Measurements from ENCODE around the gene TM7SF3.
A peak's percentile ranks its signal among the peaks of the same experiment; 100 is the strongest.
"Not testable (repeated sequence)": the region's sequence is repeated elsewhere in the genome, so short reads cannot be mapped to it uniquely, and the experiment has no call there.

TM7SF3 gene, protein sequence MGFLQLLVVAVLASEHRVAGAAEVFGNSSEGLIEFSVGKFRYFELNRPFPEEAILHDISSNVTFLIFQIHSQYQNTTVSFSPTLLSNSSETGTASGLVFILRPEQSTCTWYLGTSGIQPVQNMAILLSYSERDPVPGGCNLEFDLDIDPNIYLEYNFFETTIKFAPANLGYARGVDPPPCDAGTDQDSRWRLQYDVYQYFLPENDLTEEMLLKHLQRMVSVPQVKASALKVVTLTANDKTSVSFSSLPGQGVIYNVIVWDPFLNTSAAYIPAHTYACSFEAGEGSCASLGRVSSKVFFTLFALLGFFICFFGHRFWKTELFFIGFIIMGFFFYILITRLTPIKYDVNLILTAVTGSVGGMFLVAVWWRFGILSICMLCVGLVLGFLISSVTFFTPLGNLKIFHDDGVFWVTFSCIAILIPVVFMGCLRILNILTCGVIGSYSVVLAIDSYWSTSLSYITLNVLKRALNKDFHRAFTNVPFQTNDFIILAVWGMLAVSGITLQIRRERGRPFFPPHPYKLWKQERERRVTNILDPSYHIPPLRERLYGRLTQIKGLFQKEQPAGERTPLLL

DNA sequence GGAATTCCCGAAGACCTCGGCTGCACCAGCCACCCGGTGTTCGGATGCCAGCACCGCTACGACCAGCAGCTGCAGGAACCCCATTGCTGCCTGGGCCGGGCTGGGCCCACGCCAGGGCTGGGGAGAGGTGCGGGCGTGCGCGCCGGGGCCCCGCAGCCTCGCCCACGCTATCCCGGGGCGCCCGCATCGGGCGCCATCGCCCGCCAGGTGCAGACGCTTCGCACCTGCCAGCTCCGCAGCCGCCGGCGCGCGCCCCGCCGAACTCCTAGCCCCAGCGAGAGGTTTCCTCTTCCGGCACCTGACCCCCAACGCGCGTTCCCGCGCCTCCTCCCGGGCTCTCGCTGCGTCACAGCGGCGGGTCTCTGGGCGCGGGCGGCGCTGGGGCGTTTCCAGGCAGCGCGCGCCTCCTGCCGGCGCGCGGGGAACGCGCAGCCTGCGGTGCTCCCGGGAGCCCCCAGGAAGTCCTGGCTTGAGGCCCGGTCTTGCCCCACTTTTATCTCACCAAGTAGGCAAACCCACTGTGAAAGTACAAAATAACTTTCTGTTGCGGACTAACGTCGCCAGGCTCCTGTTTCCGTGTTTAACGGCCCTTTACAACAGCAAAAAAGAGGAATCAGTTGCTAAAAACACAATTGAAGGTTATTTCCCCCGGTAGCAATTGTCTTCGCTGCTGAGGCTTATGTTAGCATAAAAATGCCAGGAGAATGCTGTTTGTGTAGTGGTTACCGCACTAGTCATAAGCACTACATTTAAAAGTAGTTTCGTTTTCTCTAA lies at the start of gene TM7SF3:
Gene TM7SF3 (minus strand): TSS at position 300 of the 774 bp plus-strand sequence. CDS start 216 bp downstream, at position 84.
- peak; percentile 93 for DNase-seq

DNA sequence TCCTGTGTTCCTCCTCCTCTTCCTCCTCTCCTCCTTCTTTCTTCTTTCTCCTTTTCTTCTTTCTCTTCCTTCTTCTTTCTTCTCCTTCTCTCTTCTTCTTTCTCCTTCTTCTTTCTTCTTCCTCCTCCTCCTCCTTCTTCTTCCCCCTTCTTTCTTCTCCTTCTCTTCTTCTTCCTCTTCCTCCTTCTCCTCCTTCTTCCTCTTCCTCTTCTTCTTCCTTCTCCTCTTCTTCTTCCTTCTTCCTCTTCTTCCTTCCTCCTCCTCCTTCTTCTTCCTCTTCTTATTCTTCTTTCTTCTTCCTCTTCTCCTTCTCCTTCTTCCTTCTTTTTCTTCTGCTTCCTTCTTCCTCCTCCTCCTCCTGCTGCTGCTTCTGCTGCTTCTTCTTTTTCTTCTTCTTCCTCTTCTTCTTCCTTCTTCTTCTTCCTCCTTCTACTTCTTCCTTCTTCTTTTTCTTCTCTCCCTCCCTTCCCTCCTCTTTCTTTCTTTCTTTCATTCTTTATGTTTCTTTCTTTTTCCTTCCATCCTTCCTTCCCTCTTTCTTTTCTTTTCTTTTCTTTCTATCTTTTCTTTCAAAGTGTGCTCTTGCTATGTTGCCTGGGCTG lies 49.2 kb upstream of the TM7SF3 start:
- DNase-seq, result no peak

DNA sequence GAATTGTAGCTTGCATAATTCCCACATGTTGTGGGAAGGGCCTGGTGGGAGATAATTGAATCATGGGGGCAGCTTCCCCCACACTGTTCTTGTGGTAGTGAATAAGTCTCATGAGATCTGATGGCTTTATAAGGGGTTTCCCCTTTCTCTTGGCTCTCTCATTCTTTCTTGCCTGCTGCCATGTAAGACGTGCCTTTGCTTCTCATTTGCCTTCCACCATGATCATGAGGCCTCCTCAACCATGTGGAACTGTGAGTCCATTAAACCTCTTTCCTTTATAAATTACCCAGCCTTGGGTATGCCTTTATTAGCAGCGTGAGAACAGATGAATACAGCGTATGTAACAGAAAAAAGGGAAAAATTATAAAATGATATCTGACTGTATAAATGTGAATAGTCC lies 47.1 kb upstream of the TM7SF3 start:
- DNase-seq, result no peak

DNA sequence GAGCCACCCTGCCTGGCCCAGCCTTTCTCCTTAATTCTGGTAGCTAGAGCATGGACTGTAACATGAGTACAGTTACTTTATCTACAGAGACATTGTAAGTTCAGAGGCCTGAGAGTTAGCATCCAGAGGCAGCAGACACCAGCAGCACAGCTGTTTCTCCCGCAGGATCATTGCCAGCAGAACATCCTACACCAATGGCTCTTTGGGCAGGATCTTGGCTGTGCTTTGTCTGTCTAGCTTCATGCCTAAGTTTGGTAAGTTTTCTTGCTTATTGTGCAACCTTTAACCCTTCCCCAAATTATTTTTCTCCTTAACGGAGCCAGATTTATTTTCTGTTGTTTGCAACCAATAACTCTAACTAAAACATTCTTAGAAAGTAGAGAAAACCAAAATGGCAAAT lies 46.6 kb upstream of the TM7SF3 start:
- no peak for DNase-seq

DNA sequence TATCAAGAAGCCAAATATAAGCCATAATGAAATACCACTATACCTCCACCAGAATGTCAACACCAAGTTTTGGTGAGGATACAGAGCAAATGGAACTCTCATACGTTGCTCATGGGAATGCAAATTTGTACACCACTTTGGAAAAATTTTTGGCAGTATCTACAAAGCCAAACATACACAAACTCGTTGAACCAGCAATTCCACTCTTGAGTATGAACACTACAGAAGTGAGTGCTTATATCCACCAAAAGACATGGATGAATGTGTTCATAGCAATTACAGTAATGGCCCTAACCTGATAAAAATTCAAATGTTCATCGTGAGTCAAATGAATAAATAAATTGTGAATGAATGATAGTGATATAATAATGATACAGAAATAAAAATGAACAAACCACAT lies 43.4 kb upstream of the TM7SF3 start:
- no peak for DNase-seq

DNA sequence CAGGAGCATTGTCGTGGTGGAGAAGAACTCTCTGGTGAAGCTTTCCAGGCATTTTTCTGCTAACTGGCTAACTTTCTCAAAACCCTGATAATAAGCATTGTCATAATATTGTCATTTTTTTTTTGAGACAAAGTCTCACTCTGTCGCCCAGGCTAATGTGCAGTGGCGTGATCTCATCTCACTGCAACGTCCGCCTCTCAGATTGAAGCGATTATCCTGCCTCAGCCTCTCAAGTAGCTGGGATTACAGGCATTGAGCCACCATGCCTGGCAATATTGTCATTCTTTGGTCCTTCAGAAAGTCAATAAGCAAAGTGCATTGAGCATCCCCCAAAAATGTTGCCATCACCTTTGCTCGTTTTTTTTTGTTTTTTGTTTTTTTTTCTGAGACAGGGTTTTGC lies 41.8 kb upstream of the TM7SF3 start:
- DNase-seq, result no peak

DNA sequence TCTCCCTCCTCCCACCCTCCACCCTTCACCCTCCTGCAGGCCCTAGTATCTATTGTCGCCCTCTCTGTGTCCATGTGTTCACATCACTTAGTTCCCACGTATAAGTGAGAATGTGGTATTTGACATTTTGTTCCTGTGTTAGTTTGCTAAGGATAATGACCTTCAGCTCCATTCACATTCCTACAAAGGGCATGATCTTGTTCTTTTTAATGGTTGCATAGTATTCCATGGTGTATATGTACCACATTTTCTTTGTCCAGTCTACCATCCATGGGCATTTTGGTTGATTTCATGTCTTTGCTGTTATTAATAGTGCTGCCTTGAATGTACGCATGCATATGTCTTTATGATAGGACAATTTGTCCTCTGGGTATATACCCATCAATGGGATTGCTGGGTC lies 38.6 kb upstream of the TM7SF3 start:
- DNase-seq, result no peak

DNA sequence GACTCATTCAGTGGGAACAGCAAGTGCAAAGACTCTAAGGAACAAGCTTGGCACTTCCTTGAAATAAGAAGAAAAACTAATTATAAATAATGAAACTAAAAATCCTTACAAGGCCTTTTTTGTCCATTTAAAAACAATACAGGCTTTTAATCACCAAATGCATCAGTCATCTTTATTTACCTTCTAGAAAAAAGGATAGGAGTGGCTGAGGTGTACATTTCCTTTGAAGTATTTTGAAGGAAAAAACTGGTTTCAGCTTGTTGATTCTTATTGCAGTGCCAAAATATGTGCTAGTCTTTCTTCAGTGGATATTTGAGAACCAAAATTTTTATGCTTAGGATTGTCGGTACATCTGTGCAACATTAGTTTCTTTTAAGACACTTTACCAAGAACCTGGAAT lies 38.0 kb upstream of the TM7SF3 start:
- DNase-seq, result no peak

DNA sequence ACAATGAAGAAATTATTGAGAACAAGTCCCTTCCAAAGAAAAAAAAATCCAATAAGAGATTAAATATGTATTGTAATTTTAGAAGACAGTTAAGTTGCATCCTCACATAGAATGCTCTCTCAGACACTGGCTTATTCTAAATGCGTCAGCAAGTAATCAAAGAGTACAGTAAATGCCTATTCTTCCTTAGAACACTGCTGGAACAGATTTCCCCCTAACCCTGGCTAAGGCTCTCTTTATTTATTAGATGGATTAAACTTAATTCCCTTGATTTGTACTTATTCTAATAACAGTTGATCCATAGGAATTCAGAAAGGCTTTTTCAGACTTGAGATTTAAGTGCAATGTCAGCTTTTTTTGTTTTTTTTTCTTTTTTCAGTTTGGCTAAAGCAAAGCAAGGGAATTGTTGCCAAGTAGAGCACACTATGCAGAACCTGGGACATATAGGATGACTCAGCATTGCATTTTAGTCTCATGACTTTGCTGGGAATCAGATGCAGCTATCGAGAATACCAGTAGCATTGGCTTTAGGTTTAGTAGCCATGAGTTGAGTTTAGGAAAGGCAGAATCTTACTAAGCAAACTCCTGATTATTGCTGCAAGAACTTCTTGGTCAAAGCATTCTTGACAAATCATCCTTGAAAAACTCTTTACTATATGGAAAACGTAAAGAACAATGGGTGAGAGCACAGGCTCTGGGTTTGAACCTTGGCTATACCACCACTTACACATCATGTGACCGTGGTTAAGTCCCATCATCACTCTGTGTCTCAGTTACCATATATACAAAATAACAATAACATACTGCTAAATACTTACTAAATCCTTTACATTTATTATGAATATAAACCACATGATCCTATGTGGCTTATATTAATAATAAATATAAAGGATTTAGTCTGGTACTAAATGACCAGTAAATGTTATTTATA lies 34.9 kb upstream of the TM7SF3 start:
- DNase-seq, result no peak

DNA sequence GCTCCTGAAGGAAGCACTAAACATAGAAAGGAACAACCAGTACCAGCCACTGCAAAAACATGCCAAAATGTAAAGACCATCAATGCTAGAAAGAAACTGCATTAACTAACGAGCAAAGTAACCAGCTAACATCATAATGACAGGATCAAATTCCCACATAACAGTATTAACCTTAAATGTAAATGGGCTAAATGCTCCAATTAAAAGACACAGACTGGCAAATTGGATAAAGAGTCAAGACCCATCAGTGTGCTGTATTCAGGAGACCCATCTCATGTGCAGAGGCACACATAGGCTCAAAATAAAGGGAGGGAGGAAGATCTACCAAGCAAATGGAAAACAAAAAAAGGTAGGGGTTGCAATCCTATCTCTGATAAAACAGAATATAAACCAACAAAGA lies 27.8 kb upstream of the TM7SF3 start:
- DNase-seq, result not testable (repeated sequence)

DNA sequence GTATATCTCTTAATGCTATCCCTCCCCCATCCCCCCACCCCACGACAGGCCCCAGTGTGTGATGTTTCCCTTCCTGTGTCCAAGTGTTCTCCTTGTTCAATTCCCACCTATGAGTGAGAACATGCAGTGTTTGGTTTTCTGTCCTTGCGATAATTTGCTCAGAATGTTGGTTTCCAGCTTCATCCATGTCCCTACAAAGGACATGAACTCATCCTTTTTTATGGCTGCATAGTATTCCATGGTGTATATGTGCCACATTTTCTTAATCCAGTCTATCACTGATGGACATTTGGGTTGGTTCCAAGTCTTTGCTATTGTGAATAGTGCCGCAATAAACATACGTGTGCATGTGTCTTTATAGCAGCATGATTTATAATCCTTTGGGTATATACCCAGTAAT lies 26.5 kb upstream of the TM7SF3 start:
- not testable (repeated sequence) for DNase-seq

DNA sequence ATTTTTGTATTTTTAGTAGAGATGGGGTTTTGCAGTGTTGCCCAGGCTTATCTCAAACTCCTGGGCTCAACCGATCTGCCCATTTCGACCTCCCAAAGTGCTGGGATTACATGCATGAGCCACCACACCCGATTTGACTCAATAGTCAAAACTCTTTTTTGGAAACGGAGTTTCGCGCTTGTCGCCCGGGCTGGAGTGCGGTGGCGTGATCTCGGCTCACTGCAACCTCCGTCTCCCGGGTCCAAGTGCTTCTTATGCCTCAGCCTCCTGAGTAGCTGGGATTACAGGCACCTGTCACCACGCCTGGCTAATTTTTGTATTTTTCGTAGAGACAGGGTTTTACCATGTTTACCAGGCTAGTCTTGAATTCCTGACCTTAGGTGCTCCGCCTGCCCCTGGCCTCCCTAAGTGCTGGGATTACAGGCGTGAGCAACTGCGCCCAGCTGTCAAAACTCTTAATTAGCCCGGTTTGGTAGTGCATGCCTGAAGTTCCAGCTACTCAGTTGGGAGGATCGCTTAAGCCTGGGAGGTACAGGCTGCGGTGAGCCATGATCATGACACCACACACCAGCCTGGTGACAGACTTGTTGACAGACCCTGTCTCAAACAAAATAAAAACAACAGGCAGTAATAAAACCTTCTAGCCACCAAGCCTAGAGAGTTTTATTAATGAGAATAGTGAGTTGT lies 20.6 kb upstream of the TM7SF3 start:
- no peak for DNase-seq

DNA sequence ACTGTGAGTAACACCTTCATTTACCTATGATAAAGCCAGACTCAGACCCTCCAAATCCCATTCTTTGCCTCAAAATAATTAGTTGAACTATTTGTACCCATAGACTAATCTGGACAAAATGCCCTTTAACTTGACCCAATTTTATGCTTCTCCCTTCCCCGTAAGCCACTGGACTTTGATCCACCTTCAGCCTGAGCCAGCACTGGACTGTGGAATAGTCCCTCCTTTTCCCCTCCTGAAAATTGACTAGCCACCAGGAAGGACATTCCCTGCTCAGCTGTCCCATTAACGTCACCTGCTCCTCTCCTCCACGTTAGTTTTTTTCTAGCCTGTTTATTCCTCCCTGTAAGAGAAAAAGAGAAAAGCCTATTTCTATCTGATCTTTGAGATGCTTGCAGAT lies 18.5 kb upstream of the TM7SF3 start:
- DNase-seq, result no peak

DNA sequence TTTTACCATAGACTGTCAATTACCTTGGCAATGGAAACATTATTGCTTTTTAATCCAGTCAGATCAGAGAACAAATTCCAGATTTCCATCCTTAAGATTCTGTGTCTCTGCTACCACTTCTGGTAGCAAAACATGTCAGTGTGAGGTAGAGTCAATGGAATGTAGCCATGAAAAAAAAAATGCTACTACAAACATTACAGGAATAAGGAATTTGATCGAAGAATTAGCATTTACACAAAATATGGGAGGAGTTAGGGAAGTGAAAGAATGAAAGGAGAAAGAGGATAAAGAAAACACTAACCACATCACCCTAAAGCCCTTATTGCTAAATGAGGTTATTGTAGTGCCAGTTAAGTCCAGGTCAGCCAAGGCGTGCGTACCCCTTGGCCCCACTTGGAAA lies 17.3 kb upstream of the TM7SF3 start:
- no peak for DNase-seq

DNA sequence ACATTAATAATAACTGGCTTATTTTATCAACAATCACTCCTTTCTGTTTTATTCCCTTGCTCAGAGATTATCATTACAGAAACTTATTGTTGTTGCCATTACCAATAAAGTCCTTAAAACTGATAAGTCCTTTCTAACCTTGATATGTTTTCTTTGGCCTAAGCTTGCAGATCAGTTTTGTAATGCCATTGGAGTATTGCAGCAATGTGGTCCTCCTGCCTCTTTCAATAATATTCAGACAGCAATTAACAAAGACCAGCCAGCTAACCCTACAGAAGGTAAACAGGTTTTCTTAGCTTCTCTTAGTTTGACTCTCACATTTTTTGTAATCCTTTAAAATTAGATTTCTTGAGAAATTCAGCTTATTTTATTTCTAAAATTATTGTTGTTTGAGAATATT lies 12.1 kb upstream of the TM7SF3 start:
- DNase-seq, result no peak

DNA sequence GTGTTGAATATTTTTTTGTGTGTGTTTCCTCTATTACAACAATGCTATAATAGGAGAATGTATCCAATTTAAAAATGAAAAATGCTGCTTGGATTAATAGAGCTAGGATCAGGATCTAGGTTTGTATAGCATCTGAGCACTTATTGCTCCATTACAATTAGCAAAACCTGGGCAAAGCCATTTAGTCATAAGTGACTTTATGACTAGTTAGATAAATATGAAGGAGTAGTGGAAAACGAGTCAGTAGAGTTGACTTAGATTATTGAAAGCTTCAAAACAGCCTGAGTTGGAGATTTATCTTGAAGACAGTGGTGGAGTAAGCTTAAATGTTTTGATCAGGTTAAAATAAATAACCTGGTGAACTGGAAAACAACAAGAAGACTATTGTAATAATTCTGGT lies 10.9 kb upstream of the TM7SF3 start:
- DNase-seq, result no peak

DNA sequence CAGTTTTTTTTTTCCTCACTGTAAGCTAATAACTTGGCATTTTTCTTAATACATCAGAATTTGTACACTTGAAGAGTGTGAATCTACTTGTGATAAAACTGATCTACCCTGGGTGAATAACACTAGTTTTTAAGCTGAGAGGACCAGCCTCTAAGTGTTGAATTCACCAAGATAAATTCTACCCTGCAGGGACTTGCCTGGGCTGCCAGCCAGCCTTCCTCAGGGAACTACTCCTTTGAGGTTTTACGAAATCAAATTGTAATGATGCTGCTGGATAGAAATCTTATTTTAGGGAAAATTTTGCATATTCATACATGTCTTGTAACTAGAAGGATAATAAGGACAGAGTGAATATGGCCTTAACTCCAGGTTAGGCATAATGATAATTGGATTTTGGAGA lies 10.1 kb upstream of the TM7SF3 start:
- no peak for DNase-seq

DNA sequence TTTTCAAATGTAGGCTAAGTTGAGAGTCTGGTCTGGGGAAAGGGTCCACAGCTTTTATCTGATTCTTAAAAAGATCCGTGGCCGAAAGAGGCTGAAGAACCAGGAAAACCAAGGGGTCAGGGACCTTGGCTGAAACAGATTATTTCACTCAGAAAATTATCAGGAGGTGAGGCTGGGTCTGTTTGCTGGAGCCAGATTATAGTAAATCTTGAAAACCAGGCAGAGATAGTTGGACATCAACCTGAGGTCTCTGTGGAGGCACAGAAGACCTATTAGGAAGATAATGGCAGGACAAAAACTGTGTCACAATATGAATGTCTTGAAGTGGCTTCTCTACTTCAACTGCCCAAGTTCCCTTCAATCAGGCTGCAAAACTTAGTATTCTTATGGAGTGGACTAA lies 6.6 kb upstream of the TM7SF3 start:
- no peak for DNase-seq

DNA sequence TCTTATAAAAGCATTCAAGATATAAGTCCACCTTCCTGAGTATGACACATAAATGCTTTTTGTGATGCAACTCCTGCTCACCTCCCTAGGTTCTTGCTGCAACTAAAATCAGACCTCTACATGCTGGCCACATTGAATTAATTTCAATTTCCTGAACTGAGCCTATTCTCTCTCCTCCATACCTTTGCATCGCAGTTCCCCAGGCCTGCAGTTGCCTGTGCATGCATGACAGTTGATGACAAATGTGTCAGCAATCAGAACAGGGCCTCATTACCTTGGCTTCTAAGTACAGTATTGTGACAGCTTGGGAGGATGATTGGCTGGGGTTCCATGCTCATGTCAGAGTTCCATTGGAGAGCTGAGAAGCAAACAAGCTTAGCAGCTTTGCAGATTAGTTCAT lies 3.9 kb upstream of the TM7SF3 start:
- no peak for DNase-seq

DNA sequence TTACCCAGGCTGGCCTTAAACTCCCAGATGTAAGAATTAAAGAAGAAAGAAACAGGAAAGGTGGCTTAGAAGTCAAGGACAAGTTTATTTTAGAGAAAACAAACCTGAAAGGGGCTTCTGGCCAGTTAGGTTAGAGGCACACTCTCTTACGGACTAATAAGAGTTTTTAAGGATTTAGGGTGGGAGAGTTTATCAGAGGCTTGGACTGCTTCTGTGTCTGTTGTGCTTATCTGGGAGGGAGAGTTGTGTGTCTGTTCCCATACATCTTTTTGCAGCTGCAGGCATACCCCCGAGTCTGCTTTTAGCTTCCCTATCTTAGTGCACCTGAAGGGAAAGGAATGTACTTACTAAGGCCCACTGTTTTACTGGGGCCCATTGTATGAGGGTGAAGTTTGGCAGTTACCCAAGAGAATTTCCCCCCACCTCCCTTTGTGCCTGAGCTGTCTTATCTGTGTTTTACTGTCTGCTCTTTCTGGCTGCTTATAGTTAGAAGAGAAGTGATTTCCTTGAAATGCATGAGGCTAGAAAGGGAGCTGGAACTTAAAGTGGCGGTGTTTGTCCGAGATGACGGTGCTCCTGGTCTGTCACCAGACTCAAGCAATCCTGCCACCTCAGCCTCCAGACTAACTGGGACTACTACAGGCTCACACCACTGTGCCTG lies 3.1 kb upstream of the TM7SF3 start:
- not testable (repeated sequence) for DNase-seq

DNA sequence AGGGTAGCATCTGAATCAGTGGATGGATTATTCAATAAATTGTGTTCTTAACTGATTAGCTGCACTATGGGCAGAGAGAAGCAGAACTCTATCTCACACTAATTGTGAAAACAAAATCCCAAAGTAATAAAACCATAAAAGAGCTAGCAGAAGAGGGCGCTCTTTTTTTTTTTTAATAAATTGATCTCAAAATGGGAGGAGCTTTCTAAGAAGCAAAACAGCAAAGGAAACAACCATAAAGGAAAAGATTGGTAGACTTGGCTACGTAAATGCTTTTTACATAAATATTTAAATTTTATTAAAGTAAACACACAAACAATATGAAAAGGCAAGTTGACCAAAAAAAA lies 1.5 kb upstream of the TM7SF3 start:
- DNase-seq, result no peak

Measured in stimulated activated CD4-positive, alpha-beta T cell treated with anti-CD3 and anti-CD28 coated beads, Interleukin-4, amount 100 ng/mL, for 24 hours (primary cell).